HG03439 (cell line): Measurements from ENCODE around the gene ZNF609.
A peak's percentile ranks its signal among the peaks of the same experiment; 100 is the strongest.
"Not testable (repeated sequence)": the region's sequence is repeated elsewhere in the genome, so short reads cannot be mapped to it uniquely, and the experiment has no call there.

ENCODE experiments used
- ATAC-seq: cut with Tn5 transposase; IDR thresholded peaks from one replicate; pipeline ENCODE4 v1.9.1; 2021; ENCODE audit warnings: mild to moderate bottlenecking, moderate library complexity; ENCODE audit not compliant: unreplicated experiment

The ZNF609 gene

DNA sequence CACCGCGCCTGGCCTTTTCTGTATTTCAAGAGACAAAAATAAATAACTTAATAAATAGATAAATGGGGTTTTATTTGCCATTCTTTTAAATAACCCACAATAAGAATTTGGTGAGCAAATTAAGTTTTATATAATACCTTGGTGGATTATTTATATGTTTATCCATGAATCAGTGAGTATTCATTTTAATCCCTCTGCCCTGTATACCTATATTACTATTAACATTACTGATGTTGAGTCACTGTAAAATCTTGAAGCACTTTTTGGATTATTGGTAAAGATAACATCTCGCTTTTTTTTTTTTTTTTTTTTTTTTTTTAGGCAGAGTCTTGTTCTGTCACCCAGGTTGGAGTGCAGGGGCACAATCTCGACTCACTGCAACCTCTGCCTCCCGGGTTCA is 154.1 kb downstream of the ZNF609 start:
- ATAC-seq: no peak

DNA sequence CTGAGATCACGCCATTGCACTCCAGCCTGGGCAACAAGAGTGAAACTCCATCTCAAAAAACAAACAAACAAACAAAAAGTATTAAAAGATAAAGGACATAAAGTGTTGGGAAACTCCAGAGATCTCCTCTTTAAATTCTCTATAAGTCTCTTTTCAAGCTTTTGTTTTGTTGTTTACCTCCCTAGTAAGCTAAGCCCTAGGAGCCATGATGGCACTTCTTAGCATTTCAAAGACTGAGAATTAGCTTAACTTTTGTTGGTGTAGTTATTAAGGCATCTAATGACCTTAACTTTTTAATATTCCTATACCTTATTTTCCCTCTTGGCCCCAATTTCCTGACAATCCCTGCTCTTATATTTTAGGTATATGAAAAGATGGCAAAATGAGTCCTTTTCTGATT is 157.3 kb downstream of the ZNF609 start:
- no peak for ATAC-seq

DNA sequence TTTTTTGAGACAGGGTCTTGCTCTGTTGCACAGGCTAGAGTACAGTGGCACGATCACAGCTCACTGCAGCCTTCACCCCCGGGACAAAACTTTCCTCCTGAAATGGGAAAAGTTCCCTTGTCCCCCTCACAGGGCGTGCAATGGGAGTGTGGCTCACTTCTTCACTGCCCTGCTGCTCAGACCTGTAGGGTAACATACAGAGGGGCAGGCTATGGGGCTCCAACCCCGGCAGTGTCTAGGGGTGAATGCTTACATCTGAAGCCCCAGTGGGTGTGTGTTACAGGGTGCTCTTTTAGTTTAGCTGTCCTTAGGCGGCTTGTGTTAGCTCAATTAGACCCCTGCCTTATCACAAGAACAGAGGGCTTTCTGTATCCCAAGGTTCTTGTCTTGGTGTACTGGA is 157.8 kb downstream of the ZNF609 start:
- ATAC-seq: no peak

DNA sequence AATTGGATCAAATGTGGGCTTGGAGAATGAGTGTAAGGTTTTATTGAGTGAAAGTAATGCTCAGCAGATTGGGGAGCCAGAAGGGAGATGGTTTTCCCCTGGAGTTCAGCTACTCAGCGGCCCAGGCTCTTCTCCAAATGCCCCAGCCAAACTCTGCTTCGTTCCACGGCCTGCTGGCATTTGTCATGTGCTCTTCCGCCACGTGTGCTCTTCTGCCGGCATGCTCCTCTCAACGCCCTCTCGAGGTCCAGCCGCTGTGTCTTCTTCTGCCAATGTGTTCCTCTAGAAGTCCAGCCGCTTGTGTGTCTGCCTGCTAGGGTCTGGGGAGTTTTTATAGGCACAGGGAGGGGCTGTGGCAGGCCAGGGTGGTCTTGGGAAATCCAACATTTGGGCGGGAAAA is 158.2 kb downstream of the ZNF609 start:
- no peak for ATAC-seq

DNA sequence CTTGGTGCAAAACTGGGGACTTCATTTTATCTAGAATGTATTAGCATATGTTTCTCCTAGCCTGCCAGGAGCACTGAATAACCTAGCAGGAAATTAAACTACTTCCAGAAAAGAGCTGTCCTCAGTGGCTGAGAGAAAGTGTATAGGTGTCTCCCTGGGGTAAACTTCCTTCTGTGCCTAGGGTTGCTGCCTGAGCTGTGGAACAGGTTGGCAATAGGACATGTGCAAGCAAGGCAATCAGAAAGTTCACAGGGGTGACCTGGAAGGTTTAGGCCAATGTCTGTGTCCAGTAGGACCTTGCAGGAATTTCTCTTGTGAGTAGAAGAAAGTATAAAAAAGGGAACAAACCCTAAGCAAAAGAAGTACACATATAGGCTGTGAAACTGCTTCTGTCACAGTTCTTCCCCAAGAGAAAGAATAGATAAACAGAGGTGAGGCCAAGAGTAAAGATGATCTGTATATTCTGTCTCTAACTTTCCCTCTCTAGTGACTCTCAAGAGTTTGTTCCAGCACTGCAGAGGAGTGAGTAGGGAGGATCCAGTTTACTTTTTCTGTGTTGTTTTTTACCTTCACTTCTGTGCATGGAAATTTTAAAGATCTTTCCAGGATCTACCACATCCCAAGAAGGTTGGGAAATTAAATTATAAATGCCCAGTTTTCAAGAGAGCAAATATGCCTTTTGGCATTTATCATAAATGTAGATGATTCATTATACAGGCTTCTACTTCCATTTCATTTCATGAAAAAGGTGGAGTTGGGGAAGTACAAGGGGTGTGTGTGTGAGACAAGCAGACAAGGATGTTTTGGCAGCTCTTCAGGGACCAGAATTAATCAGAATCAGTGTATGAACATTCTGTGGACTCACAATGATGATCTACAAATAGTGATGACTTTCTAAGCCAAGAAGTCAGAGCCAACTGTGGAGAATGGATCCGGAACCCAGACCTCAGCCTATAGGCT is 159.8 kb downstream of the ZNF609 start:
- no peak for ATAC-seq

DNA sequence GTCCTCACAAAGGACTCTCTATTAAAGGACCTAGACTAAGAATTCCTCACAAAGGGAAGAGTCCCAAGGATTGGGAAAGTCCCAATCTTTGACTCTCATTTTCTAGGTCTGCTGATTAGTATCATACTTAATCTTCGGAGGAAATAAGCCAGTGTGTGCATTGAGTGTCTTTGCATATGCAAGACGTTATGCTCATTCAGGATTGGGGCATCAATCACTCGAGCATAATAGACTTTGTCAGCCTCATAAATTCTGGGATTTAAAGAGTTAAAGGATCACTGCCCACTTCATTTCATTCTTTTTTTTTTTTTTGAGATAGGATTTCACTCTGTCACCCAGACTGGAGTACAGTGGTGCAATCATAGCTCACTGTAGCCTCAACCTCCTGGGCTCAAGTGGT is 160.7 kb downstream of the ZNF609 start:
- ATAC-seq: no peak

DNA sequence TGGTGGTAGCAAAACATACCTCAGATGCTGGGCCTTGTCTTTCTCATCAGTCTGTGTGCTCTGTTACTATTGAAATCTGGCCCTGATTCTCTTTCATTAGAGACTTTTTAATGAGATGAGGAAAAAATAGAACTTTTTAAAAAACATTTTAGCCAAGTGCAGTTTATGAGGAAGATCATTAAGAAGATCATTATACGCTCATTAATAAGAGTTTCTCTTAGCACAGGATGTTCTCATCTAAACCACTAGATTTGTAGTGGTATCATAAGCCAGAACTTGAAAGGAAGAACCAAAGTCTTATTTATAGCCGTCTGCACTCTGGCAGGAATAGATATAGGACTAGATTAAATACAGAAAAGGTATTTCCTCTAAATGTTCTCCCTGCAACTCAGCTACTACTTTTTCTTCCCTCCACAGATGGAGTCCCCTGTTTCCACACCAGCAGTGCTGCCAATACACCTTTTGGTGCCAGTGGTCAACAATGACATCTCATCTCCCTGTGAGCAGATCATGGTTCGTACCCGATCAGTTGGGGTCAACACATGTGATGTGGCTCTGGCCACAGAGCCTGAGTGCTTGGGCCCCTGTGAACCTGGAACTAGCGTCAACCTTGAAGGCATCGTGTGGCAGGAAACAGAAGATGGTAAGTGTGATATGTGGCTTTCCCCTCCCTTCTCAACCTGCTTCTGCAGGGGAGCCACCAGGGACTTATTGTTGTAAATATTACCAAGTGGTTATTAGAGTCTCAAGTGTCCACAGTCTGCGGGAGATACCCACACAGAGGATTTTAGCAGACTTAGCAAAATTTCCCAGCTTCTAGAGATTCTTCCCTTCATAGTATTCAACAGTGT is 162.3 kb downstream of the ZNF609 start:
- ATAC-seq: peak; percentile 59

DNA sequence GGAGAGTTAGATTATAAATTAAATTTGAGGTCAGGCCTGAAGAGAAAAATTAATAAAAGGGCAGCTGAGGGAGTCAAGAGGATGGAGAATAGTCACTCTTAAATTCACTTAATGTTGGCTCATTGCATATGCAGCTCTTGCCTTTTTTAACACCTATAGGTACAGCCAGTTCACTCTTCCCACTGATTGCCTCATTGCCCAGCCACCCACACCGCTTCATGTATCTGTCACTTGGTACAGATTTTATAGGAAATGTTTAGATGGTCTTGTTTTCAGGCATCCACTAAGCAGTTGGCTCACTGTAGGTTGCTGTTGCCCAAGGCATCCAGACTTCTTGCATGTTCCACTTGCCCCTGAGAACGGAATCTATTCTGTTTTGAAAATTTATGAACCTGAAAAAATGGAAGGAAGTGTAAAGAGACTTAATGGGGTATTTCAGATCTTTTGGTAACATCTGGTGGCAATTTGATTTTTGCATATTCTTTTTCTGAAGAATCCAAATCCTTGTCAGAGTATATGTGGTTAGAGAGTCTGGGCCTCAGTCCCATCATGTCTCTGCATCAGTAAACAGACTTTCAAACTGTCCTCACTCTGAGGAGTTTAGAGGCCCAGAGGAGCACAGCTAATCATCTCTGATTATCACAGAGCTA is 163.1 kb downstream of the ZNF609 start:
- peak; percentile 30 for ATAC-seq

DNA sequence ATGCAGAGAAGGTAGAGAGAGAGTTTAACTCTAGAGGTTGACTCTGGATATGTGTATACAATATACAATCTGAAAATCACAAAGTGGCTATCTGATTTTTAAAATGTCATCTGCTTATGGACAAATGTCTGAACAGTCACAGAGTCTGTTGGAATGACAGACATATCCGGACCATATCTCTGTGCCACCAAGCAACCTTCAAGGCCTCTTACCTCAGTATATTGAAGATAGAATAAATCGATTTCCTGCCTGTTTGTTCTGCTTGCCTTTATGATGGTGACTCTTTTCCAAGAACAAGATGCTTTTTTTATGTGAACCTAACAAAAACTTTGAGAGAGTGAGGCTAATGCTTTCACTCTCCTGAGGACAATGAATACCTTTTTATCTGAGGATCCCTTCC is 163.9 kb downstream of the ZNF609 start:
- ATAC-seq: no peak

DNA sequence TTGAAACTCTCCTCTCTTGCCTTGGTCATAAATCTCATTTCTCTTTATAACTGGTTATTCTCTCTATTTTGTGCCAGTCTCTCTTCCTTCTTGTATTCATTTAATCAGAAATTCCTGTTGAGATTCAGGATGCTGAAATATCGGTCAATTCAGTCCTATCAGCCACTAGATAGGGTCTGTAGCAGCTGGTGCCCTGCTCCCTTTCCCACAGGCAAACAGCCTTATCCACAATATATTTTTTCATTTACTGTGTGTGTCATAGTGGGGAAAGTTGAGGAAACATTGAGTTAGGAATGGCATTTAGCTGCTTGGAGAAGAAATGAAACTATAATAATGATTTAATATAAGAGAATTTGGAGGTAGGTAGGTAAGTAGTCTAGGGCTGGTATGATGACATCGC is 168.7 kb downstream of the ZNF609 start:
- no peak for ATAC-seq

DNA sequence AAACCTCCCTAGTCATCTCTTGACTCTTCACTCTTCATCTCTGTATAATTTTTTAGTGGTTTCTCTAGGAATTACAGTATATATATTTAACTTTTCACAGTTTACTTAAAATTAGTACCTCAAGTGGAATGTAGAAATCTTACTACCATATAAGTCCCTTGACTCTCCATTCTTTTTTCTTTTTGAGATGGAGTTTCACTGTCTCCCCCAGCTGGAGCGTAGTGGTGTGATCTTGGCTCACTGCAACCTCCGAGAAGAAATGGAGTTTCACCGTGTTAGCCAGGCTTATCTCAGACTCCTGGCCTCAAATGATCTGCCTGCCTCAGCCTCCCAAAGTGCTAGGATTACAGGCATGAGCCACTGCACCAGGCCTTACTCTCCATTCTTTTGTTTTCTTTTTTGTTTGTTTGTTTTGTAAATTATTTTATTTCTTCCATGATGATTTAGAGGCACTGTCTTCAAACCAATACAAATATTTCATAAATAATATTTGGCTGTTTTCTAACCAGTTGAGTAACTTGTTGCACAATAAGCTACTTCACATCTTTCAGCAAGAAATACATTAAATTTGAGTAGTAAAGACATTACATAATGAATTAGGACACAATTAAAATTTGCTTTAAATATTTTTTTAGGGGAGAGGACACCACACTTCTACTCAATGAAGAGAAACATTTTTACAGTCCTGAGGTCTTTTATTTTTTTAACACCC is 170.2 kb downstream of the ZNF609 start:
- ATAC-seq: no peak

DNA sequence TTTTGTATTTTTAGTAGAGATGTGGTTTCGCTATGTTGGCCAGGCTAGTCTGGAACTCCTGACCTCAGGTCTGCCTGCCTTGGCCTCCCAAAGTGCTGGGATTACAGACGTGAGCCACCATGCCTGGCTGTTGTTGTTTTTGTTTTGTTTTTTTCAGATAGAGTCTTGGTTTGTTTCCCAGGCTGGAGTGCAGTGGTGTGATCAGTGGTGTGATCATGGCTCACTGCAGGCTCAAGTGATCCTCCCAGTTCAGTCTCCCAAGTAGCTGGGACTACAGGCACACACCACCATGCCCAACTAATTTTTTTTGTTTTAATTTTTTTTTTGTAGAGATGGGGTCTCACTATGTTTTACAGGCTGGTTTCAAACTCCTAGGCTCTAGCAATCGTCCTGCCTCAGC is 172.3 kb downstream of the ZNF609 start:
- not testable (repeated sequence) for ATAC-seq

DNA sequence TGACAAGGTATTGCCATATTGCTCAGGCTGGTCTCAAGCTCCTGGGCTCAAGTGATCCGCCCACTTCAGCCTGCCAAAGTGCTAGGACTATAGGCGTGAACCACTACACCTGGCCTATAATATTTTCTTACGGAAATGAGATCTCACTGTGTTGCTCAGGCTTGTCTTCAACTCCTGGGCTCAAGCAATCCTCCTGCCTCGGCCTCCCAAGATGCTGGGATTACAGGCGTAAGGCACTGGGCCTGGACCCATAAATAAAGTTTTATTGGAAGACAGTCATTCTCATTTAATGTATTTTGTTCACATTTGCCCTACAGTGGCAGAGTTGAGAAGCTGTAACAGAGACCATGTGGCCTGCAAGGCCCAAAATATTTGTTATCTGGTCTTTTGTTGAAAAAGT is 173.0 kb downstream of the ZNF609 start:
- ATAC-seq: no peak

DNA sequence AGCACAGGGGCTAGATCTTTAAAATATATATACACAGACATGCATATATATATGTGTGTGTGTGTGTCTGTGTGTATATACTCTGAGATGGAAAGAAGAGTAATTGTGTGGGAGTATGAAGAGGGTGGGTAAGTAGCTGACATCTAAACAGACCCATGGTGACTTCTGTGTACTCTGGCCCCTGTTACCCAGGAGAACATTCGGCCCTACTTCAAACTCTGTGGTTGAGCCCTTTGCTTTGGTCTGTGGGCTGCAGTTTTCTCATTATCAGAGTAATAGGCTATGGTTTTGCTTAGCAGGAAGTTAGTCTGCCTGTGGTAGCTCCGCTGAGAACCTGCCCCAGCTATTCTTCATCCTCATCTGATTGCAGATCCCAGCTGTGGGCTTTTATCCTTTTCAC is 173.6 kb downstream of the ZNF609 start:
- ATAC-seq: peak; percentile 44

DNA sequence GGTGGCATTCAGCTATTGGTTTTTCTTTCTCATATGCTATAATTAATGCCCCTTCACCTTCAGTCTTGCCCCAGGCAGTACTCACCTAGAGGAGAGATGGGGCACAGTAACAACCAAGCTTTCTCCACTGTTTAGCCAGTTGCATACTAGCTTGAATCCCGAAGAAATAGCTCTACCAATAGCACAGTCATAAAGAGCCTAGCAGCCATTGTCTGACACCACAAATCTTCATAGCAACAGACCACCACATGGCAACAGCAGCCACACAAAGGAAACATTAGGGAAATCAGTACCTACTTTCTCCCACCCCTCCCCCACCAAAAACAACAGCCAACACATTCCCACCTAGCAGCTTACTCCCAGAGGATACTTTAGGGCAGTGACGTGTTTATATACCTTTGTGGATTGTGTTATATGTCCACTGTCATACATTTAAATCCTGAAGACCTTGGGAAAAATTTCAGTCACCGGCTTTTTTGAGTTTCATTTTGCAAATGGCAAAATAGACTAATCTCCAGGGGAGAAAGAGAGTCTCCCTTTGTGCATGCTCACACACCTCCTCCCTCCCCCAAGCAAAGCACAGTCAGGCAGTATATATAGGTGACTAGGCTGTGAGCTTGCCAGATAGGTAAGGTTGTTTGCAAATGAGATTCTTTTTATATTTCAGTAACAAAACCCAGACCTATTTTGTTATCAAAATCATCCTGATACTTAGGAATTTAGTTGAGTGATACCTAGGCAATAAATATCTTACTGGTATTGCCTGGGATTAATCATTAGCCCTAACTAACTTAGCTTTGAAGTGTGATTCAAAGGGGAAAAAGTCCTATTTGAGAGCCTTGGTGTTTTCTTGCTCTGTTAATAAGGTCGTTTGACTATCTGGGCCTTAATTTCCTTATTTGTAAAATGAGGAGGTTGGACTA is 174.5 kb downstream of the ZNF609 start:
- peak; percentile 40 for ATAC-seq

DNA sequence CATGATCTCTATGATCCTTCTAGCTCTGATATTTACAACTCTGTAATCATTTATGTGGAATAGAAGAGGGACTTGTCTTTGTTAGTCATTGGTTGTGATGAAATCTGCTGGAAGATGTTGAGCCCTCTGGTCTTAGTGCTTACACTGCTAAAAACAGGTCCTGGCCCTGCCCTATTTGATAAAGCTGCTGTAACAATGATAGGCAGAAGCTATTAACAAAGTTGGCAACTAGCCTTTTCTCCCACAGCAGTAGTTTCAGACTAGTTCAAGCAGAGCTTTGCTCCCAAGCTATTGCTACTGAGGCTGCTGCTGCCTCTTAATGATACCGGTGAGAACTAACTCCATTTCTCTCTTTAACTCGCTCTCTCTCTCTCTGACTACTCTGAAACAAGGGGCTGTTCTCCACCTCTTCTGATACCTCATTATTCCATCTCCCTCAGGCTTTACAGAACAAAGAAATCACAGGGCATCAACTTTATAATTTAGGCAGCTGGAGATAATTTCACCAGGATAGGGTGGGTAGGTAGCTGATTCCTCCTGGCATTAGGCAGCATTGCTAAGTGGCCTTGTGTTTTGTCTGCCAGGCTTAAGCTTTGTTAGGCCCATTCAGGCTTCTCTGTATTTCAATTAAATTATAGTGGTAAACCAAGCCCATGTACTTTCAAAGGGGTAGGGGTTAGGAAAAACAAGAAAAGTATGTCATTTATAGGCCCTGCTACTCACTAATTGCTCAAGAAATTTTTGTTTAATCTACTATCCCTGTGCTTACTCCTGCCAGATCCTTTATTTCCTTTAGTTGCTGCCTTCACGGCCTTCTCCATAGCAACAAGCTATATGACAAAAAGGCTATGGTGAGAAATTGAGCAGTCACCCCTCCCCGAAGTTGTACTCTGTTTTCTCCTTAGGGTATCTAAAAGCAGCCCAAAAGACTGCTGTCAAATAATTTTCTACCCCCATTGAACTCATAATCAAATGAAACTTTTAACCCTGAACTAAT is 175.4 kb downstream of the ZNF609 start:
- ATAC-seq: no peak

DNA sequence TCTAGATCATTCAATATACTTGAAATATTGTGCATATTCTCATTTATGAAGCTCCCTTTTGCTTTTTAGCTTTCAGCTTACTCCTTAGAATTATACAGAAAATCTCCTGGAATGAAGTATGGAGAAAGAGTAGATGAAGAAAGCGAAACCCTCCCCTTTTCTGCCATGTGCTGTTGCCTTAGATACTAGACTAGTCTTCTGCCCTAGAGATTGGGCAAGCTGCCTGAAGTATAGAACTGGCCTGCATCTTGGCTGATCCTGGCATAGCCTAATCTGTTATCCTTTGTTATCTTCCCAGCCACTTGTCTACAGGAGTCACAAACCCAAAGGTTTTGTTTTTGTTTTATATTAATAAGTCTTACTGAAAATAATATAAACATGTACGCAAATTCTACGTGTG is 176.2 kb downstream of the ZNF609 start:
- ATAC-seq: no peak

DNA sequence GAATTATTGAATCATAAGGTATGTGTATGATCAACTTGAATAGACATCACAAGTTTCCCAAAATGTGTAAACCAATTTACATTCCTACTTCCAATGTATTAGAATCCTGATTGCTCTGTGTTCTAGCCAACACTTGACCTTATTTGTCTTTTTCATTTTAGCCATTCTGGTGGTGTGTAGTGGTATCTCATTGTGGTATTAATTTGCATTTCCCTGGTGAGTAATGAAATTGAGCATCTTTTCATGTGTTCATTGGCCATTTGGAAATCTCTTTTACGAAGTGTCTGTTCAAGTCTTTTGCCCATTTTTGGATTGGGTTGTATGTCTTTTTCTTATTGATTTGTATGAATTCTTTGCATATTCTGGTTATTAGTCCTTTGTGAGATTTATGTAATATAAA is 177.0 kb downstream of the ZNF609 start:
- ATAC-seq: no peak
